Adipose tissue (tissue), 3 donors: Measurements from ENCODE around the gene TSPAN18. TPM values are rescaled to one million over a fixed set of nuclear protein-coding genes. Genes with fewer than 3 reads are reported as not detected.

Source experiments
- H3K27ac ChIP-seq: one replicate; pipeline ENCODE4 v1.5.1; 2013; ENCODE audit warnings: low read depth, low read length
- WGBS, 3 donors: extraction: QIAGEN DNeasy Blood & Tissue Kit; methylation state at CpG; one replicate each; pipeline ENCODE4 v1.1.7; 2013; 5-methylcytosine and 5-hydroxymethylcytosine counted together
- polyA plus RNA-seq, 3 donors: library from polyadenylated mRNA; stranded (reverse); fragments of 200-250 nt; gene quantifications; one replicate each; pipeline ENCODE4 v1.2.3, GENCODE V29; 2013
- donor health status: healthy with polysubstance abuse.
- donor health status: Bipolar disorder and iron deficiency.
- donor health status: healthy.

Gene TSPAN18
- polyA plus RNA-seq, 3 donors: 1.6 to 15.6 (median 14.4) TPM

- no peak overlapping the region for H3K27ac ChIP-seq
- WGBS, 3 donors: 73 to 84% (median 79%) methylated on average over 12 of the region's 12 CpGs
Measured at GRCh38 chr11:44904261-44905020, 177.7 kb downstream of the TSPAN18 start.

GRCh38 chr11:44905131-44905866 lies 178.5 kb downstream of the TSPAN18 start:
- 66 to 90% (median 83%) methylated on average over 9 of the region's 9 CpGs for WGBS, 3 donors
- no peak overlapping the region for H3K27ac ChIP-seq

GRCh38 chr11:44906649-44907048 lies 179.9 kb downstream of the TSPAN18 start:
- H3K27ac ChIP-seq: no peak overlapping the region
- WGBS, 3 donors: 55 to 68% (median 66%) methylated on average over 5 of the region's 5 CpGs

- no peak overlapping the region for H3K27ac ChIP-seq
- 81 to 90% (median 84%) methylated on average over 14 of the region's 14 CpGs for WGBS, 3 donors
Measured at GRCh38 chr11:44909557-44909956, 182.8 kb downstream of the TSPAN18 start.

GRCh38 chr11:44910591-44910990 lies 183.8 kb downstream of the TSPAN18 start:
- 81 to 89% (median 87%) methylated on average over 9 of the region's 9 CpGs for whole genome bisulfite sequencing, 3 donors
- no peak overlapping the region for H3K27ac ChIP-seq

- no peak overlapping the region for H3K27ac ChIP-seq
- 22 to 26% (median 23%) methylated on average over 22 to 24 of the region's 24 CpGs for WGBS, 3 donors
Measured at GRCh38 chr11:44911029-44911814, 184.5 kb downstream of the TSPAN18 start.

GRCh38 chr11:44912270-44912987 lies 185.7 kb downstream of the TSPAN18 start:
- no peak overlapping the region for H3K27ac ChIP-seq

GRCh38 chr11:44913502-44913901 lies 186.7 kb downstream of the TSPAN18 start:
- no peak overlapping the region for H3K27ac ChIP-seq

More at GRCh38 chr11:44912270-44912987, 185.7 kb downstream of the TSPAN18 start:
- 59 to 82% (median 64%) methylated on average over 12 of the region's 12 CpGs for WGBS, 3 donors

- H3K27ac ChIP-seq: no peak overlapping the region
- 54 to 67% (median 67%) methylated on average over 2 of the region's 2 CpGs for WGBS, 3 donors
Measured at GRCh38 chr11:44914105-44914504, 187.3 kb downstream of the TSPAN18 start.

- WGBS, 3 donors: 79 to 89% (median 81%) methylated on average over 10 of the region's 10 CpGs
- H3K27ac ChIP-seq: no peak overlapping the region
Measured at GRCh38 chr11:44915004-44915403, 188.2 kb downstream of the TSPAN18 start.

- 42 to 75% (median 49%) methylated on average over 10 of the region's 10 CpGs for WGBS, 3 donors
- H3K27ac ChIP-seq: no peak overlapping the region
Measured at GRCh38 chr11:44915621-44916020, 188.9 kb downstream of the TSPAN18 start.

- H3K27ac ChIP-seq: no peak overlapping the region
- WGBS, 3 donors: 64 to 70% (median 68%) methylated on average over 8 of the region's 8 CpGs
Measured at GRCh38 chr11:44916331-44916730, 189.6 kb downstream of the TSPAN18 start.

GRCh38 chr11:44916801-44917385 lies 190.1 kb downstream of the TSPAN18 start:
- WGBS, 3 donors: 56 to 73% (median 65%) methylated on average over 10 of the region's 10 CpGs
- no peak overlapping the region for H3K27ac ChIP-seq

- WGBS, 3 donors: 91 to 97% (median 94%) methylated on average over 4 of the region's 4 CpGs
- no peak overlapping the region for H3K27ac ChIP-seq
Measured at GRCh38 chr11:44917741-44918140, 191.0 kb downstream of the TSPAN18 start.

- no peak overlapping the region for H3K27ac ChIP-seq
- 71 to 91% (median 89%) methylated on average over 7 of the region's 7 CpGs for WGBS, 3 donors
Measured at GRCh38 chr11:44920451-44920850, 193.7 kb downstream of the TSPAN18 start.

GRCh38 chr11:44923115-44923514 lies 196.4 kb downstream of the TSPAN18 start:
- no peak overlapping the region for H3K27ac ChIP-seq
- 64 to 89% (median 78%) methylated on average over 7 of the region's 7 CpGs for WGBS, 3 donors

GRCh38 chr11:44923806-44924205 lies 197.0 kb downstream of the TSPAN18 start:
- 92 to 97% (median 97%) methylated on average over 3 of the region's 3 CpGs for WGBS, 3 donors
- no peak overlapping the region for H3K27ac ChIP-seq

- no peak overlapping the region for H3K27ac ChIP-seq
- WGBS, 3 donors: 59 to 73% (median 73%) methylated on average over 8 of the region's 8 CpGs
Measured at GRCh38 chr11:44926036-44926435, 199.3 kb downstream of the TSPAN18 start.
